Aorta (tissue), 5 donors: Measurements from ENCODE around the gene KRT74. TPM values are rescaled to one million over a fixed set of nuclear protein-coding genes. Genes with fewer than 3 reads are reported as not detected.

Source experiments
- ATAC-seq: fragments of 200-7000 bp; cut with Tn5 transposase; one replicate; pipeline ENCODE4 v1.9.1; 2022; ENCODE audit warnings: moderate library complexity; ENCODE audit not compliant: low FRiP score
- DNase-seq, 2 donors: peaks; one replicate each; pipeline ENCODE4 v3.0.0-alpha.2; 2020
- H3K27ac ChIP-seq, 2 donors: one replicate each; pipeline ENCODE4 v1.5.1; 2013; ENCODE audit warnings: low read length in 2 of 2, mild to moderate bottlenecking in 2 of 2, moderate library complexity in 2 of 2, control low read depth in 1 of 2, inconsistent platforms in 1 of 2, low read depth in 1 of 2
- H3K27me3 ChIP-seq, 2 donors: one replicate each; pipeline ENCODE4 v1.6.1; 2013; ENCODE audit warnings: control low read depth in 1 of 2, low read length in 1 of 2, mild to moderate bottlenecking in 1 of 2, moderate library complexity in 1 of 2; ENCODE audit not compliant: insufficient read depth in 2 of 2, control insufficient read depth in 1 of 2
- H3K36me3 ChIP-seq, 2 donors: one replicate each; pipeline ENCODE4 v1.6.1; 2013; ENCODE audit warnings: control low read depth in 1 of 2, low read length in 1 of 2, mild to moderate bottlenecking in 1 of 2; ENCODE audit not compliant: insufficient read depth in 2 of 2, control insufficient read depth in 1 of 2
- H3K4me1 ChIP-seq, 2 donors: one replicate each; pipeline ENCODE4 v1.6.1; 2013; ENCODE audit warnings: low read length in 2 of 2, control low read depth in 1 of 2, mild to moderate bottlenecking in 1 of 2, moderate library complexity in 1 of 2; ENCODE audit not compliant: insufficient read depth in 2 of 2, control insufficient read depth in 1 of 2
- H3K4me3 ChIP-seq, 2 donors: one replicate each; pipeline ENCODE4 v1.5.1; 2013; ENCODE audit warnings: low read length in 2 of 2, control low read depth in 1 of 2, mild to moderate bottlenecking in 1 of 2
- H3K9me3 ChIP-seq: one replicate; pipeline ENCODE4 v1.6.1; 2013; ENCODE audit warnings: mild to moderate bottlenecking, low read length; ENCODE audit not compliant: control insufficient read depth
- WGBS, 2 donors: extraction: QIAGEN DNeasy Blood & Tissue Kit; methylation state at CpG; one replicate each; pipeline ENCODE4 v1.1.7; 2013; 5-methylcytosine and 5-hydroxymethylcytosine counted together
- intact Hi-C, 2 donors: fragments of 100-400 bp; cut with DNase I; formaldehyde crosslinking; loops; one replicate each; pipeline versions ENCODE4 v1.14.2 to v1.15.0; 2022
- long read RNA-seq, 2 donors: library from polyadenylated mRNA; unstranded; transcript quantifications; one replicate each; pipeline ENCODE4 v2.0.0, GENCODE V29; 2020 to 2021
- polyA plus RNA-seq, 2 donors: library from polyadenylated mRNA; stranded (reverse); fragments of 200-250 nt; gene quantifications; one replicate each; pipeline ENCODE4 v1.2.3, GENCODE V29; 2013
- total RNA-seq, 2 donors: library from RNA; stranded (reverse); fragmentation: NEBNext Ultra II Directional; extraction: Animal tissue kit (Norgen Biotek cat#: 25700); gene quantifications; one replicate each; pipeline ENCODE4 v1.2.1, GENCODE V29; 2021
- donor health status: healthy with polysubstance abuse.
- donor health status: Bipolar disorder and iron deficiency.
- donor health status: DM: no; HTN: no; CAD: no.
- donor health status: DM: no; HTN: no; CAD: no.
- donor health status: DM: yes; HTN: yes; CAD: no.

KRT74 gene
- total RNA-seq (not detected), polyA plus RNA-seq (not detected)
- long read RNA-seq, donor 1, result 0 reads
- long read RNA-seq, donor 2, result 0 reads

DNA sequence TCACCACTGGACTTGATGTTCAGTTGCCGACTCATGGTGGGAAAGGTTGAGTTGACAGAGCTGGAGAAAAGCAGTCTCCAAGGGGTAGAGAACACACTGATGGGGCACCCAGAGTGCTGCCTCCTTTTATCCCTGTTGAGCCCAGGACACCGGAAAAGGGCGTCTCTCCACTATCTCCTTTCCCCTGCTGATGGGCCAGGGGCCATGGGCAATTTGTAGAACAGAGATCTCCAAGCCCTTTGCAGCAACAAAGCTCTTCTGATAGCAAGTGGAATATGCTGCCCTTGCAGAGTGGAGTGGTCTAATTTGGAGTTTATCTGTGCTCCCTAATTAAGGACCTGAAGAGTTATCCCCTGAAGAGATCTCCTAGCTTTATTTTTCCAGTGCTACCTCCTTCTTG, at the start of gene KRT74:
TSS of gene KRT74 (minus strand) at position 101 of the 400 bp plus-strand sequence. CDS start at position 35, 66 bp downstream.
- H3K4me3 ChIP-seq, result no peak within 1 kb of the TSS
- WGBS, 2 donors, result 81 to 92% methylated on average over 3 of the region's 3 CpGs
- H3K4me1 ChIP-seq, result no peaks in the 10 kb centered on the region
- DNase-seq (no peak), ATAC-seq (no peak)
- no peaks in the 10 kb centered on the region for H3K9me3 ChIP-seq
- H3K36me3 ChIP-seq, result no peaks in the 10 kb centered on the region
- H3K27ac ChIP-seq, result no peak within 1 kb of the TSS
- no peaks in the 10 kb centered on the region for H3K27me3 ChIP-seq
- intact Hi-C loops, result no loop called here

DNA sequence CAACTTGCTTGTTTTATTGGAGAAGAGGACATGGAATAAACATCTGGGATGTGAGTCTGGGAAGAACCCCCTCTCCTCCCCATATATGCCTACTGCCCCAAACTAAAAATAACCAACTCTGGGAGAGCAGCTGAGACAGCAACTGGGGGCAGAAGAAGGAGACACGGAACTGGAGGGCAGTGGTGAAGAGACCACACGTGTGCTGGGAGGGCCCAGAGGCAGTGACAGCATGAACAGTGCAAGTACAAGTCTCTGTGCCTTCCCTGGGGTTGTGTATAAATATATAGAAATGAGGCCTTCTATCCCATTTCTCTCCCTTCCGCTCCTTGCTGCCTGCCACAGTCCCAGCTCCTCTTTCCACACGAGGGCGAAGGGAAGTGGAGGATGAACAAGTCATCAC, 48.7 kb upstream of the KRT74 start:
- ATAC-seq (no peak), DNase-seq (no peak)
- Histone ChIP-seq H3K9me3 (peaks cover 1% of the 10 kb centered on the region), H3K4me3 (no peak overlapping the region), H3K36me3 (no peaks in the 10 kb centered on the region), H3K4me1 (no peaks in the 10 kb centered on the region), H3K27me3 (no peaks in the 10 kb centered on the region), H3K27ac (no peak overlapping the region)
- intact Hi-C loops, result no loop called here
- 68 to 77% methylated on average over 5 of the region's 5 CpGs for WGBS, 2 donors

DNA sequence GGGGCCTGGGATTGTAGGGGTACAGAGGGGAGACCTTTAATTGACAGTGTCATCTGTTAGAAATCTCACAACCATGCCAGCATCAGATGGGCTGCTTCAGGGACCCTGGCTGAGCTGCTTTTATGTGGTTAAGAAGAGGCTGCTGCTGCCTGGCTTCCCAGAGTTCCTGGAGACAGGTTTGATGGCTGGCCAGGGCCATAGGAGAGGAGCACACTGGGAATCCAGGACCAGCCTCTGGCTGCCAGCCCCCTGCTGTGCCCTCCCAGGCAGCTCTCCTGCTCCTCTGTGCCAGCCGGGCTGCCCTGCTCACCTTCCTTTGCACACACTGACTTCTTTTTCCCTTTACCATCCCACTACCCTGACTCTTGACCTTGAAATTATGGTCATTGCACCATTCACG, 45.2 kb upstream of the KRT74 start:
- Histone ChIP-seq H3K27me3 (no peaks in the 10 kb centered on the region), H3K27ac (no peak overlapping the region), H3K36me3 (no peaks in the 10 kb centered on the region), H3K4me1 (no peaks in the 10 kb centered on the region), H3K9me3 (peaks cover 1% of the 10 kb centered on the region), H3K4me3 (no peak overlapping the region)
- DNase-seq (no peak), ATAC-seq (no peak)
- WGBS, 2 donors, result 76 to 81% methylated on average over 2 of the region's 2 CpGs
- intact Hi-C loops, result no loop called here

DNA sequence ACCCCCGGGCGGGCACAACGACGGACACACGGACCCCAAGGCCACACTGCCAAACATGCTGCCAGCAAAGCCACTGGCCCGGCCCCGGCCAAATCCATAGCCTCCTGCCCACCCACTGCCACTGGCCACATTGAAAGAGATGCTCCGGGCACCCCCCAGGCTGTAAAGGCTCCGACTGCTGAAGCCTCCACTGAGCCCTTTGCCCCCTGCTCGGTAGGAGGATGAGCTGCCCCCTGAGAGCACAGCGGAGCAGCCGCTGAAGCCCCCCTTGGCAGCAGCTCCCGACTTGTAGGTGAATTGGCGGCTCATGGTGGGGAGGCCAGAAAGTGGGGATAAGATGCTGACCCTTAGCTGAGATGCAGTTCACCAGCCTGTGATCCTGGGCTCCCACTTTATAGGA, 44.6 kb upstream of the KRT74 start, which contains the start of gene KRT73:
TSS of gene KRT73 (minus strand) at position 344 of the 400 bp plus-strand sequence. CDS start at position 309, 35 bp downstream.
- peak; percentile 13 for ATAC-seq

DNA sequence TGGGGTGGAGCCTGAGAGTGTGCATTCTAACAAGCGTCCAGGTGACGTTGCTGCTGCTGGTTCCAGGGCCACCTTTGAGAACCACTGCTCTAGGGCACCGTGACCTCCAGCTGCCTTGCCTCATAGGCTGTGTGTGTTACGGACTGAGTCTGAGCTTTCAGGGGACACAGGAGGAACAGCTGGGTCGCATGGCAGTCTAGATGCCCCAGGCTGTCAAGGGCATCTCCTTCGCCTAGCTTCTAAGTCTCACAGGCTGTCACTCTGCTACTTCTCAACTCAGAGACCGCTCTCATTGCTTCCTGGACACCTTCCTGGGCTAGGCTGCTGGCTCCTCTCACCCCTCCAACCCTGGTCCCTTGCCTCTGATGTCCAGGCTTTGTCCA, 43.8 kb upstream of the KRT74 start:
- Histone ChIP-seq H3K4me3 (no peak overlapping the region), H3K4me1 (no peaks in the 10 kb centered on the region), H3K9me3 (peaks cover under 1% of the 10 kb centered on the region), H3K27me3 (no peaks in the 10 kb centered on the region), H3K36me3 (no peaks in the 10 kb centered on the region), H3K27ac (no peak overlapping the region)
- intact Hi-C loops, result no loop called here
- ATAC-seq (no peak), DNase-seq (no peak)
- WGBS, 2 donors, result 81 to 86% methylated on average over 7 of the region's 7 CpGs

More for the DNA sequence above, 44.6 kb upstream of the KRT74 start, which contains the start of gene KRT73:
- Histone ChIP-seq H3K36me3 (no peaks in the 10 kb centered on the region), H3K4me3 (no peak within 1 kb of the TSS), H3K9me3 (peaks cover 1% of the 10 kb centered on the region), H3K4me1 (no peaks in the 10 kb centered on the region), H3K27ac (no peak within 1 kb of the TSS), H3K27me3 (no peaks in the 10 kb centered on the region)
- DNase-seq, result no peak
- WGBS, 2 donors, result 87 to 88% methylated on average over 14 of the region's 14 CpGs
- intact Hi-C loops, result no loop called here

DNA sequence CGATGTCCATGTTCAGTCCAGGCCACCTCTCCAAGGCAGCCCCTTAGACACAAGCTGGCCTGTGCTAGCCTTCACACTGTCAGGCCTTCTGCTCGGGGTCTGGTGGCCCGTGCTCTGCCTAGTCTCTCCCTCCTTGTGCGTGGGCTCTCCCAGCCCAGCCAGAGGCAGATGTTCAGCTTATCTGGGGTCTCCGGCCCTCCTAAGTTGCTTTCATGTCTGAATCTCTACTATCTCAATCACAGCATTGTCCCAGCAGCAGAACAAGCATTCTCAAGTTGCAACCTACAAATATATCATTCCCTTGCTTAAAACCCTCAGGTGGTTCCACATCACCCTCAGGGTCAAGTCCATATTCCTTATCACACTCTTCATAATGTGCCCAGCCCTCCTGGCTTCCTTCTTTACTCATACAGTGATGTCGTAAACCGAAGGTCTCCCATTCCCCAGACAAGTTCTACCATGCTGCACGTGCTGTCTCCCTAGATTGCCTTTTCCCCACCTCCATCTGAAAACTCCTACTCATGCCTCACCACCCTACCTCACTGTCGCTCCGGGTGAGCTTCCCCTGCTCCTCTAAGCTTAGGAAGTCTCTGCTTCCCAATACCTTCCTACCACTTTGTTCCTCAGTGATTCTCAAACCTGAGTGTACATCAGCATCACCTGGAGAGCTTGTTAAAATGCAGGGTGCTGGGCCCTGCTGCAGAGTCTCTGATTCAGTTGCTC, 43.2 kb upstream of the KRT74 start:
- 83 to 87% methylated on average over 10 of the region's 10 CpGs for whole genome bisulfite sequencing, 2 donors
- no peak for ATAC-seq
- DNase-seq, result no peak
- Histone ChIP-seq H3K9me3 (no peaks in the 10 kb centered on the region), H3K4me1 (no peaks in the 10 kb centered on the region), H3K27me3 (no peaks in the 10 kb centered on the region), H3K4me3 (no peak overlapping the region), H3K36me3 (no peaks in the 10 kb centered on the region), H3K27ac (no peak overlapping the region)
- intact Hi-C loops, result no loop called here

DNA sequence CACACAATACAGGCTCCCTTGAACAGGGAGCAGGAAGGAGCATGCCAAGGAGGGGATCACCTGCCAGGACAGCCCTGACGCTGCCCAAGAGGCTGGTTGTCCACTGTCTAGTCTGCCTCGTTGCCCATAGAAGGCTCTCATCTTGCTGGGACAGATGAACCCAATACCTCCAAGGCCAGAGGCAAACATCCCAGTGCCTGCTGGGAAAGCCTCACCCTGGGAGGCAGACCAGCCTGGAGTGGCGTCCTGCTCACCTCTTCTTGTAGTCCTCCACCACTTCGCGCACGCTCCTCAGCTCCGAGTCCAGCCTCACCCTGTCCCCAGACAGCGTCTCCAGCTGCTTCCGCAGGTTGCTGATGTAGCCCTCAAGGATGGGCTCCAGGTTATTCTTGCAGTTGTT, 42.3 kb upstream of the KRT74 start:
- Histone ChIP-seq H3K4me1 (no peaks in the 10 kb centered on the region), H3K36me3 (no peaks in the 10 kb centered on the region), H3K27me3 (no peaks in the 10 kb centered on the region), H3K9me3 (no peaks in the 10 kb centered on the region), H3K4me3 (no peak overlapping the region), H3K27ac (no peak overlapping the region)
- DNase-seq (no peak), ATAC-seq (no peak)
- 85 to 86% methylated on average over 9 of the region's 9 CpGs for WGBS, 2 donors
- intact Hi-C loops, result no loop called here

DNA sequence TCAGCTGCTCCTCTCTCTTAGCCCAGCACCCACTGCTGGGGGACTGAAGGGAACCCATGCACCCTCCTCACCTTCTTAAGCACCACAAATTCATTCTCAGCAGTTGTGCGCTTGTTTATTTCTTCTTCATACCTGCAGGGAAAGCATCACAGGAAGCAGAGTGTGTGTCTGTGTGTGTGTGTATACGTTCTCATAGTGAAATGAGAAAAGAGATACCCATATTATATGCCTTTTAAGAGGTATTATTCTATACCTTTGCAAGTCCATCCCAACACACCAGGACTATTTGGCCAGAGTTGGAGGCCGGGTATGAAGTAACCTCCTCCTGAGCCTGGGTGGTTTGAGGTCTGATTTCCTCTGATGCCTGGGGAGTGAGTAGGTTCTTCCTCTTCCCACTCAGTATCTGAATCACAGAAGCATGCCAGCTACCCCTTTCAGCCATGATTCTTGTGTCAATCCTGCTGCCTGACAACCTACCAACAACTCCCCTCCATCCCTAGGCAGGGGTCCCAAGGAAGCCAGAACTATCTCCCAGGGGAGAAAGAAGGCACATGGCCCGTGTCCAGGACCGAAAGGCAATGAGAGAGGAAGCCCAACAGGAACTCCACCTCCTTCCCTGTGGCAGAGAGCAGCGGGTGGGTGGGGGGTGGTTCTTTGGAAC, 41.7 kb upstream of the KRT74 start:
- 51 to 52% methylated on average over 6 of the region's 6 CpGs for WGBS, 2 donors
- intact Hi-C loops, result no loop called here
- DNase-seq, result no peak
- no peak overlapping the region for H3K4me3 ChIP-seq
- no peak for ATAC-seq
- no peaks in the 10 kb centered on the region for H3K4me1 ChIP-seq
- H3K9me3 ChIP-seq, result no peaks in the 10 kb centered on the region
- no peaks in the 10 kb centered on the region for H3K36me3 ChIP-seq
- no peaks in the 10 kb centered on the region for H3K27me3 ChIP-seq
- H3K27ac ChIP-seq, result no peak overlapping the region
